Measurements from ENCODE around the gene GCDH.

GRCh38 chr19:12843999-12844732, 46.8 kb upstream of the GCDH start:
- TF ChIP-seq CTCF (IDR thresholded peaks at IDR 0.05; ENCODE audit: insufficient read depth, low read length) (no peak), POLR2AphosphoS5 (IDR thresholded peaks at IDR 0.05; ENCODE audit: low read depth) (no peak), REST (IDR thresholded peaks at IDR 0.05; ENCODE audit: insufficient replicate concordance, low read depth) (no peak), GABPA (IDR thresholded peaks at IDR 0.05; ENCODE audit: low read depth) (no peak)
